22Rv1 (cell line): ENCODE results near the gene SCFD2.

Experiments
- ZFX ChIP-seq: fragments of 450-650 bp; IDR thresholded peaks from 2 replicates; pipeline ENCODE4 v1.6.1; 2017; ENCODE audit warnings: antibody characterized with exemption, borderline replicate concordance
- TF ChIP-seq, protein P1 (sequence below): fragments of 450-650 bp; IDR thresholded peaks from 2 replicates; pipeline ENCODE4 v1.5.1; 2017; ENCODE audit warnings: mild to moderate bottlenecking

- TF ChIP-seq, protein P1, sequence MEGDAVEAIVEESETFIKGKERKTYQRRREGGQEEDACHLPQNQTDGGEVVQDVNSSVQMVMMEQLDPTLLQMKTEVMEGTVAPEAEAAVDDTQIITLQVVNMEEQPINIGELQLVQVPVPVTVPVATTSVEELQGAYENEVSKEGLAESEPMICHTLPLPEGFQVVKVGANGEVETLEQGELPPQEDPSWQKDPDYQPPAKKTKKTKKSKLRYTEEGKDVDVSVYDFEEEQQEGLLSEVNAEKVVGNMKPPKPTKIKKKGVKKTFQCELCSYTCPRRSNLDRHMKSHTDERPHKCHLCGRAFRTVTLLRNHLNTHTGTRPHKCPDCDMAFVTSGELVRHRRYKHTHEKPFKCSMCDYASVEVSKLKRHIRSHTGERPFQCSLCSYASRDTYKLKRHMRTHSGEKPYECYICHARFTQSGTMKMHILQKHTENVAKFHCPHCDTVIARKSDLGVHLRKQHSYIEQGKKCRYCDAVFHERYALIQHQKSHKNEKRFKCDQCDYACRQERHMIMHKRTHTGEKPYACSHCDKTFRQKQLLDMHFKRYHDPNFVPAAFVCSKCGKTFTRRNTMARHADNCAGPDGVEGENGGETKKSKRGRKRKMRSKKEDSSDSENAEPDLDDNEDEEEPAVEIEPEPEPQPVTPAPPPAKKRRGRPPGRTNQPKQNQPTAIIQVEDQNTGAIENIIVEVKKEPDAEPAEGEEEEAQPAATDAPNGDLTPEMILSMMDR, result peak; percentile 21
- no peak for TF ChIP-seq ZFX
Measured at GRCh38 chr4:52861879-52862616, 503.8 kb downstream of the SCFD2 start, which contains the start of gene RASL11B.
